H1 (cell line): ENCODE results near the gene PVALB. TPM values are rescaled to one million over a fixed set of nuclear protein-coding genes. Genes with fewer than 3 reads are reported as not detected.

ENCODE experiments used
- EZH2 ChIP-seq: fragments of 200-600 bp; sonication (generic); IDR thresholded peaks from 2 replicates; pipeline ENCODE4 v1.7.1; 2012; ENCODE audit warnings: low read depth, mild to moderate bottlenecking, moderate library complexity, low read length, inconsistent platforms; ENCODE audit not compliant: severe bottlenecking
- GTF2F1 ChIP-seq: IDR thresholded peaks from 2 replicates; pipeline ENCODE4 v1.6.1; 2012; ENCODE audit warnings: low read depth, low read length, improper control_type of control experiment, borderline replicate concordance
- KDM4A ChIP-seq: IDR thresholded peaks from one replicate; pipeline ENCODE4 v1.7.1; 2012; ENCODE audit warnings: low read depth, mild to moderate bottlenecking, moderate library complexity, low read length, inconsistent platforms; ENCODE audit not compliant: severe bottlenecking
- PHF8 ChIP-seq: fragments of 200-600 bp; sonication (generic); conservative IDR thresholded peaks from 2 replicates; pipeline ENCODE4 v1.7.1; 2012; ENCODE audit warnings: low read depth, mild to moderate bottlenecking, inconsistent platforms, low read length, moderate library complexity
- POU5F1 ChIP-seq: IDR thresholded peaks from 2 replicates; pipeline ENCODE4 v1.6.1; 2011; ENCODE audit warnings: low read depth, mild to moderate bottlenecking, low read length, moderate library complexity
- RAD21 ChIP-seq, 2 experiments: IDR thresholded peaks in 1 of 2; conservative IDR thresholded peaks in 1 of 2; 2 replicates each; pipeline ENCODE4 v1.6.1; 2011; ENCODE audit warnings: low read depth in 2 of 2, low read length in 2 of 2, improper control_type of control experiment in 1 of 2, inconsistent platforms in 1 of 2, mild to moderate bottlenecking in 1 of 2, moderate library complexity in 1 of 2
- SIRT6 ChIP-seq: IDR thresholded peaks from one replicate; pipeline ENCODE4 v1.7.1; 2012; ENCODE audit warnings: low read length, inconsistent platforms
- SRF ChIP-seq: IDR thresholded peaks from 2 replicates; pipeline ENCODE4 v1.6.1; 2011; ENCODE audit warnings: mild to moderate bottlenecking, low read depth, low read length, moderate library complexity
- SUZ12 ChIP-seq: fragments of 200-600 bp; sonication (generic); IDR thresholded peaks from 2 replicates; pipeline ENCODE4 v1.6.1; 2012; ENCODE audit warnings: mild to moderate bottlenecking, inconsistent platforms, low read length, moderate library complexity, mixed read lengths
- TAF1 ChIP-seq: IDR thresholded peaks from 2 replicates; pipeline ENCODE4 v1.6.1; 2011; ENCODE audit warnings: mild to moderate bottlenecking, low read depth, low read length
- YY1 ChIP-seq: IDR thresholded peaks from 2 replicates; pipeline ENCODE4 v1.6.1; 2011; ENCODE audit warnings: low read depth, mild to moderate bottlenecking, low read length
- polyA plus RNA-seq, 7 experiments: library from polyadenylated mRNA; depleted of rRNA in 3 of 7; stranded (reverse) in 5 of 7; unstranded in 2 of 7; fragments of >200 nt in 5 of 7; fragments of 200-250 nt in 2 of 7; gene quantifications; 1 replicate in 5 of 7; 2 replicates in 1 of 7; 4 replicates in 1 of 7; pipeline versions ENCODE4 v1.2.1 to v1.2.3, GENCODE V29; 2011 to 2013; ENCODE audit warnings: missing spikeins in 2 of 7, mixed read lengths in 2 of 7
- total RNA-seq: library from RNA; stranded (reverse); fragmentation: NEBNext Ultra II Directional; extraction: Animal tissue kit (Norgen Biotek cat#: 25700); gene quantifications from 2 replicates; pipeline ENCODE4 v1.2.1, GENCODE V29; 2021
- TF ChIP-seq, protein P1 (sequence below): IDR thresholded peaks from 2 replicates; pipeline ENCODE4 v1.6.1; 2012; ENCODE audit warnings: inconsistent platforms

The PVALB gene
- total and polyA plus RNA-seq, 2 of the 8 experiments (the other 6 are each of a cell fraction or from before 2014, with no cell fraction given): 1.7 to 5.4 TPM

DNA sequence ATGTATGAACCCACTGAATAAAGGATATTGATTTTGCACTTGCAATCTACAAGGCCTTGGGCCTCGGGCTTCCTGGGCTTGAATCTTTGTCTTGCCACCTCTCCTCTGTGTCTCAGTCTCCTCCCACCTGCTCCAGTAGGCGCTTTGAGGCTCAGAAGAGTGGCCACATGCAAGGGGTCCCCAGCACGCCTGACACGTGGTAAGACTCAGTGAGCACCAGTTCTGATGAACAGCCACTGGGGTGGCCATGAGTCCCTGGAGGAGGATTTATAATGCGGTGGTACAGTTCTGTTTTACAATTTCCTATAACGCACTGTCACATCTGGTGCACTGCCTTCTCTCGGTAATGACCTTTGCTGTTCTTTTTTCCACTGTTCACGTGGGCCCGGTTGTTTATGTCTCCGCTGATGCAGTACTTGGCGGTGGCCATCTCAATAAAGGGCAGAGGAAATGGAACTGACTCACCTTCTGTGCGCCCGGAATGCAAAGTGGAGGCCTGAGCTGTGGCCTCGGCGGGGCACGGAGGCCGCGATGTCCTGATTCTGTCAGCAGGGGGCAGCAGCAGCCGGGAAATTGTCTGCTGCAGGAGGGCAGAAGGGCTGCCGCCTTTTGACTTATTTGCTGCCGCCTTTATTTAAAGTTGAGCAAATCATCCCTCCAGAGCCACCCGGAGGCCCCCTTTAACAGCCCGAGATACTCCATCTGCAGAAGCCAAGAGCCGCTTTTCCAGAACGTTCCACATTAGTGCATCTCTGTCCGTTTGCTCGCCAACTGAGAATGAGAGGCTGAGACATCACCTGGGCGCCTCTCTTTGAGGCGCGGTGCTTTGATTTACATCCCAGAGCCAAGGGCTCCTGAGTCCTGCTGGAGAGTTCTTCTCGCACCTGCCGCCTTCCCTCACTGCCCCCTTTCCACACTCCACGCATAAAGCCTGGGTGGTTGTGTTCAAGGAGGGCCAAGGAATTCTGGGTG lies 34.9 kb downstream of the PVALB start (continued):
- TF ChIP-seq, protein P1, sequence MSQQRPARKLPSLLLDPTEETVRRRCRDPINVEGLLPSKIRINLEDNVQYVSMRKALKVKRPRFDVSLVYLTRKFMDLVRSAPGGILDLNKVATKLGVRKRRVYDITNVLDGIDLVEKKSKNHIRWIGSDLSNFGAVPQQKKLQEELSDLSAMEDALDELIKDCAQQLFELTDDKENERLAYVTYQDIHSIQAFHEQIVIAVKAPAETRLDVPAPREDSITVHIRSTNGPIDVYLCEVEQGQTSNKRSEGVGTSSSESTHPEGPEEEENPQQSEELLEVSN: peak; percentile 42
- TF ChIP-seq YY1: peak; percentile 76
- no peak; the same call in 1 of the 2 replicates for TF ChIP-seq TAF1
- TF ChIP-seq KDM4A: peak; percentile 25
- no peak for TF ChIP-seq SIRT6
- TF ChIP-seq POU5F1: no peak
- TF ChIP-seq GTF2F1: 0 out of 2 replicates have a peak, but pooled peaks have one; percentile 12
- TF ChIP-seq SRF: no peak
- peak; percentile 93 to 96 for TF ChIP-seq RAD21 (IDR thresholded peaks at IDR 0.05 in 1 of 2, conservative IDR thresholded peaks at IDR 0.05 in 1 of 2; ENCODE audit: low read depth in 2 of 2, low read length in 2 of 2)
- no peak for TF ChIP-seq EZH2
- TF ChIP-seq SUZ12: no peak
- TF ChIP-seq PHF8: no peak
